Measurements from ENCODE around the gene PCSK4.

PCSK4 gene

DNA sequence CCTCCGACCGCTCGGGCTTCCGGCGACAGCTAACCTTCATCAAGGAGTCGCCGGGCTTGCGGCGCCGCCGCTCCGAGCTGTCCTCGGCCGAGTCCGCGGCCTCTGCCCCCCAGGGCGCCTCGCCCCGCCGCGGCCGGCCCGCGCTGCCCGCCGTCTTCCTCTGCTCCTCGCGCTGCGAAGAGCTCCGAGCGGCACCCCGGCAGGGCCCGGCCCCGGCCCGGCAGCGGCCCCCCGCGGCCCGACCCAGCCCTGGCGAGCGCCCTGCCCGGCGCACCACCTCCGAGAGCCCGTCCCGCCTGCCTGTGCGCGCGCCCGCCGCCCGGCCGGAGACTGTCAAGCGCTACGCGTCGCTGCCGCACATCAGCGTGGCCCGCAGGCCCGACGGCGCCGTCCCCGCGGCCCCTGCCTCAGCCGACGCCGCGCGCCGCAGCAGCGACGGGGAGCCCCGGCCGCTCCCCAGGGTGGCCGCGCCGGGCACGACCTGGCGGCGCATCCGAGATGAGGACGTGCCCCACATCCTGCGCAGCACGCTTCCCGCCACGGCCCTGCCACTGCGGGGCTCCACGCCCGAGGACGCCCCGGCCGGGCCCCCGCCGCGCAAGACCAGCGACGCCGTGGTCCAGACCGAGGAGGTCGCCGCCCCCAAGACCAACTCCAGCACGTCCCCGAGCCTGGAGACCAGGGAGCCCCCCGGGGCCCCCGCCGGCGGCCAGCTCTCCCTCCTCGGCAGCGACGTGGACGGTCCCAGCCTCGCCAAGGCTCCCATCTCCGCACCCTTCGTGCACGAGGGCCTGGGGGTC is 20.7 kb downstream of the PCSK4 start:
- DNase-seq (ENCODE audit: insufficient read length) (no peak), FAIRE-seq (no peak)
- TF ChIP-seq POLR2A (IDR thresholded peaks at IDR 0.05; ENCODE audit: low read depth, low read length) (no peak), TAF1 (IDR thresholded peaks at IDR 0.05; ENCODE audit: borderline replicate concordance, low read depth, low read length) (no peak), POLR2AphosphoS5 (IDR thresholded peaks at IDR 0.05; ENCODE audit: low read depth, low read length) (no peak)

- no peak for FAIRE-seq
- TF ChIP-seq TAF1 (IDR thresholded peaks at IDR 0.05; ENCODE audit: borderline replicate concordance, low read depth, low read length) (no peak), POLR2AphosphoS5 (IDR thresholded peaks at IDR 0.05; ENCODE audit: low read depth, low read length) (no peak), POLR2A (IDR thresholded peaks at IDR 0.05; ENCODE audit: low read depth, low read length) (no peak)
- no peak for DNase-seq (ENCODE audit: insufficient read length)
These were observed 21.3 kb downstream of the PCSK4 start for GRCh38 chr19:1468821-1469254.

DNA sequence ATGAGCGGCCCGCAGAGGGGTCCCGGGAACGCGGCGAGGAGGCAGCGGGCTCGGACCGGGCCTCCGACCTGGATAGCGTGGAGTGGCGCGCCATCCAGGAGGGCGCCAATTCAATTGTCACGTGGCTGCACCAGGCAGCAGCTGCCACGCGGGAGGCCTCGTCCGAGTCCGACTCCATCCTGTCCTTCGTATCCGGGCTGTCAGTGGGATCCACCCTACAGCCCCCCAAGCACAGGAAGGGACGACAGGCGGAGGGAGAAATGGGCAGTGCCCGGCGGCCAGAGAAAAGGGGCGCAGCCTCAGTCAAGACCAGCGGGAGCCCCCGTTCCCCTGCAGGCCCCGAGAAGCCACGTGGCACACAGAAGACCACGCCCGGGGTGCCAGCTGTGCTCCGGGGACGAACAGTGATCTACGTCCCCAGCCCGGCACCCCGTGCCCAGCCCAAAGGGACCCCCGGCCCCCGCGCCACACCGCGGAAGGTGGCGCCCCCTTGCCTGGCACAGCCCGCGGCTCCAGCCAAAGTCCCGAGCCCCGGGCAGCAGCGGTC is 21.8 kb downstream of the PCSK4 start:
- FAIRE-seq (no peak), DNase-seq (ENCODE audit: insufficient read length) (no peak)
- TF ChIP-seq POLR2A (IDR thresholded peaks at IDR 0.05; ENCODE audit: low read depth, low read length) = no peak
- no peak for TF ChIP-seq TAF1 (IDR thresholded peaks at IDR 0.05; ENCODE audit: borderline replicate concordance, low read depth, low read length)
- no peak for TF ChIP-seq POLR2AphosphoS5 (IDR thresholded peaks at IDR 0.05; ENCODE audit: low read depth, low read length)

GRCh38 chr19:1467490-1468273 is 22.5 kb downstream of the PCSK4 start:
- FAIRE-seq (no peak), DNase-seq (ENCODE audit: insufficient read length) (no peak)
- TF ChIP-seq POLR2A (IDR thresholded peaks at IDR 0.05; ENCODE audit: low read depth, low read length) = no peak
- TF ChIP-seq TAF1 (IDR thresholded peaks at IDR 0.05; ENCODE audit: borderline replicate concordance, low read depth, low read length) = no peak
- no peak for TF ChIP-seq POLR2AphosphoS5 (IDR thresholded peaks at IDR 0.05; ENCODE audit: low read depth, low read length)

- no peak for DNase-seq (ENCODE audit: insufficient read length)
- FAIRE-seq = no peak
- no peak for TF ChIP-seq POLR2A (IDR thresholded peaks at IDR 0.05; ENCODE audit: low read depth, low read length)
- TF ChIP-seq TAF1 (IDR thresholded peaks at IDR 0.05; ENCODE audit: borderline replicate concordance, low read depth, low read length) = no peak
- no peak for TF ChIP-seq POLR2AphosphoS5 (IDR thresholded peaks at IDR 0.05; ENCODE audit: low read depth, low read length)
These were observed 23.0 kb downstream of the PCSK4 start for GRCh38 chr19:1467215-1467489.

DNA sequence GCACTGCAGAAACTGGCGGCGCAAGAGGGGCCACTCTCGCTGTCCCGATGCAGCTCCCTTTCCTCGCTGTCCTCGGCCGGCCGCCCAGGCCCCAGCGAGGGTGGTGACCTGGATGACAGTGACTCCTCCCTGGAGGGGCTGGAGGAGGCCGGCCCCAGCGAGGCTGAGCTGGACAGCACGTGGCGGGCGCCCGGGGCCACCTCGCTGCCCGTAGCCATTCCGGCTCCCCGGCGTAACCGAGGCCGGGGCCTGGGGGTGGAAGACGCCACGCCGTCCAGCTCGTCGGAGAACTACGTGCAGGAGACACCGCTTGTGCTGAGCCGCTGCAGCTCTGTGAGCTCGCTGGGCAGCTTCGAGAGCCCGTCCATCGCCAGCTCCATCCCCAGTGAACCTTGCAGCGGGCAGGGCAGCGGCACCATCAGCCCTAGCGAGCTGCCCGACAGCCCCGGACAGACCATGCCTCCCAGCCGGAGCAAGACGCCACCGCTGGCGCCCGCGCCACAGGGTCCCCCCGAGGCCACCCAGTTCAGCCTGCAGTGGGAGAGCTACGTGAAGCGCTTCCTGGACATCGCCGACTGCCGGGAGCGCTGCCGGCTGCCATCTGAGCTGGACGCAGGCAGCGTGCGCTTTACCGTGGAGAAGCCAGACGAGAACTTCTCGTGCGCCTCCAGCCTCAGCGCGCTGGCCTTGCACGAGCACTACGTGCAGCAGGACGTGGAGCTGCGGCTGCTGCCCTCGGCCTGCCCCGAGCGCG is 23.5 kb downstream of the PCSK4 start:
- DNase-seq (ENCODE audit: insufficient read length) (no peak), FAIRE-seq (no peak)
- TF ChIP-seq POLR2AphosphoS5 (IDR thresholded peaks at IDR 0.05; ENCODE audit: low read depth, low read length) (no peak), TAF1 (IDR thresholded peaks at IDR 0.05; ENCODE audit: borderline replicate concordance, low read depth, low read length) (no peak), POLR2A (IDR thresholded peaks at IDR 0.05; ENCODE audit: low read depth, low read length) (no peak)

DNA sequence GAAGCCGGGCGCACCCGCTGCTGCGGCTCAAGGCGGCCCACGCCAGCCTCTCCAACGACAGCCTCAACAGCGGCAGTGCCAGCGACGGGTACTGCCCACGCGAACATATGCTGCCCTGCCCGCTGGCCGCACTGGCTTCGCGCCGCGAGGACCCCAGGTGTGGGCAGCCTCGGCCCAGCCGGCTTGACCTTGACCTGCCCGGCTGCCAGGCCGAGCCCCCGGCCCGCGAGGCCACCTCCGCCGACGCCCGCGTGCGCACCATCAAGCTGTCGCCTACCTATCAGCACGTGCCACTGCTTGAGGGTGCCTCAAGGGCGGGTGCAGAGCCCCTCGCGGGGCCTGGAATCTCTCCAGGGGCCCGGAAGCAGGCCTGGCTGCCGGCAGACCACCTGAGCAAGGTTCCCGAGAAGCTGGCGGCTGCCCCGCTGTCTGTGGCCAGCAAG is 24.1 kb downstream of the PCSK4 start:
- DNase-seq (ENCODE audit: insufficient read length) (no peak), FAIRE-seq (no peak)
- TF ChIP-seq TAF1 (IDR thresholded peaks at IDR 0.05; ENCODE audit: borderline replicate concordance, low read depth, low read length) = no peak
- TF ChIP-seq POLR2AphosphoS5 (IDR thresholded peaks at IDR 0.05; ENCODE audit: low read depth, low read length) = no peak
- no peak for TF ChIP-seq POLR2A (IDR thresholded peaks at IDR 0.05; ENCODE audit: low read depth, low read length)

DNA sequence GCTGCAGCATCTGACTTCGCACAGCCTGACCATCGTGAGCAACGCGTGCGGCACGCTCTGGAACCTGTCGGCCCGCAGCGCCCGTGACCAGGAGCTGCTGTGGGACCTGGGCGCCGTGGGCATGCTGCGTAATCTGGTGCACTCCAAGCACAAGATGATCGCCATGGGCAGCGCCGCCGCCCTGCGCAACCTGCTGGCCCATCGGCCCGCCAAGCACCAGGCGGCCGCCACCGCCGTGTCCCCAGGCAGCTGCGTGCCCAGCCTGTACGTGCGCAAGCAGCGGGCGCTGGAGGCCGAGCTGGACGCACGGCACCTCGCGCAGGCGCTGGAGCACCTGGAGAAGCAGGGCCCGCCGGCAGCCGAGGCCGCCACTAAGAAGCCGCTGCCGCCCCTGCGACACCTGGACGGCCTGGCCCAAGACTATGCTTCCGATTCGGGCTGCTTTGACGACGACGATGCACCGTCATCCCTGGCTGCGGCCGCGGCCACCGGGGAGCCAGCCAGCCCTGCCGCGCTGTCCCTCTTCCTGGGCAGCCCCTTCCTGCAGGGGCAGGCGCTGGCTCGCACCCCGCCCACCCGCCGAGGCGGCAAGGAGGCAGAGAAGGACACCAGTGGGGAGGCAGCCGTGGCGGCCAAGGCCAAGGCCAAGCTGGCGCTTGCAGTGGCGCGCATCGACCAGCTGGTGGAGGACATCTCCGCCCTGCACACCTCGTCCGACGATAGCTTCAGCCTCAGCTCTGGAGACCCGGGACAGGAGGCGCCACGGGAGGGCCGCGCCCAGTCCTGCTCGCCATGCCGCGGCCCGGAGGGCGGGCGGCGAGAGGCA is 24.7 kb downstream of the PCSK4 start:
- FAIRE-seq = no peak
- DNase-seq (ENCODE audit: insufficient read length) = no peak

GRCh38 chr19:1461862-1462261 is 28.3 kb downstream of the PCSK4 start:
- FAIRE-seq (no peak), DNase-seq (ENCODE audit: insufficient read length) (no peak)
- no peak for TF ChIP-seq POLR2A (IDR thresholded peaks at IDR 0.05; ENCODE audit: low read depth, low read length)
- TF ChIP-seq TAF1 (IDR thresholded peaks at IDR 0.05; ENCODE audit: borderline replicate concordance, low read depth, low read length) = no peak
- no peak for TF ChIP-seq POLR2AphosphoS5 (IDR thresholded peaks at IDR 0.05; ENCODE audit: low read depth, low read length)

More for the DNA sequence above, 24.7 kb downstream of the PCSK4 start:
- TF ChIP-seq TAF1 (IDR thresholded peaks at IDR 0.05; ENCODE audit: borderline replicate concordance, low read depth, low read length) (no peak), POLR2A (IDR thresholded peaks at IDR 0.05; ENCODE audit: low read depth, low read length) (no peak), POLR2AphosphoS5 (IDR thresholded peaks at IDR 0.05; ENCODE audit: low read depth, low read length) (no peak)

Measured in GM12892 (cell line).